ENCODE data around the gene ANTXR2. TPM values are rescaled to one million over a fixed set of nuclear protein-coding genes. Genes with fewer than 3 reads are reported as not detected.

The ANTXR2 gene
- total RNA-seq, 2 experiments from 2014 or later = 15.3 to 16.7 TPM

DNA sequence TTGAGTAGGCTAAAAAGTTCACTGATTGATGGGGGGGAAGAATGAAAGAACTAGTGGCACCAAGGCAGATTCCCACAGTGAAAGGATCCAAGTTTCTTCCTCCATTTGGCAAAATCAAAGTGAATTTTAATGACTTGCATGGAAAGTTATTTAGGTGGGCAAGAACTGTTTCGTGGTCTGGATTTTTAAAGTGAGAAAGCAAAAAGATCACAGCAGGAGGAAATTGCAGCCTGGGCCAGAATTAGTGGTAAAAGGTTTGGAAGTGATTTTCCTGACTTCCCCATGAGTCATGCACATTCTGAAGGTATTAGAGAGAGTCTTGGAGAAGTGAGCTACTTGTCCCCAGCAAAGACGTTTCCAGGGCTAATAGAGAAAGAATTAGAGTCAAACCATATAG is 207.8 kb downstream of the ANTXR2 start:
- H3K4me3 Mint-ChIP-seq = no peak overlapping the region
- Histone ChIP-seq H3K4me1 (ENCODE audit: insufficient read depth, low read length) (no peaks in the 10 kb centered on the region), H3K4me3 (ENCODE audit: low read length) (no peak overlapping the region), H3K27me3 (ENCODE audit: control insufficient read depth in 1 of 2, insufficient read depth in 2 of 2, low read length in 2 of 2) (peaks cover 0 to 4% of the 10 kb centered on the region in 2 experiments), H3K27ac (ENCODE audit: low read depth in 1 of 2, low read length in 2 of 2) (no peak overlapping the region), H3K36me3 (ENCODE audit: insufficient read depth, low read length) (no peaks in the 10 kb centered on the region), H3K9me3 (ENCODE audit: control insufficient read depth in 1 of 2, insufficient read depth in 1 of 2, low read length in 2 of 2) (no peaks in the 10 kb centered on the region)
- intact Hi-C loops (cut with DNase I, micrococcal nuclease) = no loop called here
- DNase-seq = no peak
- ChIA-PET POLR2A (no interaction called here), CTCF (interaction anchor here (1.1 kb wide), 1 partner anchor 9 kb away, joined by 4 read pairs; no protein-coding TSS in a partner anchor)
- H3K4me1 Mint-ChIP-seq (ENCODE audit: low read depth) = no peaks in the 10 kb centered on the region
- H3K27ac Mint-ChIP-seq = no peak overlapping the region
- no peaks in the 10 kb centered on the region for H3K36me3 Mint-ChIP-seq (ENCODE audit: low read depth)
- TF ChIP-seq, protein P1, sequence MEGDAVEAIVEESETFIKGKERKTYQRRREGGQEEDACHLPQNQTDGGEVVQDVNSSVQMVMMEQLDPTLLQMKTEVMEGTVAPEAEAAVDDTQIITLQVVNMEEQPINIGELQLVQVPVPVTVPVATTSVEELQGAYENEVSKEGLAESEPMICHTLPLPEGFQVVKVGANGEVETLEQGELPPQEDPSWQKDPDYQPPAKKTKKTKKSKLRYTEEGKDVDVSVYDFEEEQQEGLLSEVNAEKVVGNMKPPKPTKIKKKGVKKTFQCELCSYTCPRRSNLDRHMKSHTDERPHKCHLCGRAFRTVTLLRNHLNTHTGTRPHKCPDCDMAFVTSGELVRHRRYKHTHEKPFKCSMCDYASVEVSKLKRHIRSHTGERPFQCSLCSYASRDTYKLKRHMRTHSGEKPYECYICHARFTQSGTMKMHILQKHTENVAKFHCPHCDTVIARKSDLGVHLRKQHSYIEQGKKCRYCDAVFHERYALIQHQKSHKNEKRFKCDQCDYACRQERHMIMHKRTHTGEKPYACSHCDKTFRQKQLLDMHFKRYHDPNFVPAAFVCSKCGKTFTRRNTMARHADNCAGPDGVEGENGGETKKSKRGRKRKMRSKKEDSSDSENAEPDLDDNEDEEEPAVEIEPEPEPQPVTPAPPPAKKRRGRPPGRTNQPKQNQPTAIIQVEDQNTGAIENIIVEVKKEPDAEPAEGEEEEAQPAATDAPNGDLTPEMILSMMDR (IDR thresholded peaks at IDR 0.05) = no peak
- peaks cover 4% of the 10 kb centered on the region for H3K27me3 Mint-ChIP-seq
- ATAC-seq (ENCODE audit: poor library complexity) = no peak
- no peaks in the 10 kb centered on the region for H3K9me3 Mint-ChIP-seq

DNA sequence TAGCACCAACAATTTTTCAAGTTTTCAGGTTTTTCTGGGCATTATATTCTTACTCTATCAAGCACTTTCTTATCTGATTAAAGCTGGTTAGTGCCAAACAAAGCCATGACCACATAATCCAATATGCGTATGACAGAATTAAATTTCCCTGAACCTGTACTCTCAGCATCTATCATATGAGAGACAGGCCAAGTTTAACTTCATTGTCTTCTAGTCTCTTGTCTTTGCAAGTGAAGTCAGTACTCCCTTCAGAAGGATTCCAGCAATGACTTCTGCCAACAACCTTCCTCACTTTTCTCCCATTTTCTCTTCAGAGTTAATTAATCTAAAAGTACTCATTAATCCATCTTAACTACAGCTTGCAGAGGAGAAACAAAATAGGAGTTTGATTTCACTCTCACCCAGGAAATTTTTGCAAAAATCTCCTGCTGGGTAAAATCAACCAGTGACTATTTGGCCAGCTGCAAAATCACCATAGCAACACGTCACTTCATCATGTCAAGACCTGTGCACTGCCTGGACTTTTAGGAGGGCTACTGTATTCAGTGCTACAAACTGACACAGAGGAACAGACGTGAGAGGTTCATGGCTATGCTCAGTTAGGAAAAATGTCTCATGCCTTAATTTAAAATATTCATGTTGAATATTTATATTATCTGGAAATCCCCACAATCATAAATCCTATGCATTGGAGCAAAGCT is 208.4 kb downstream of the ANTXR2 start:
- Mint-ChIP-seq H3K4me1 (ENCODE audit: low read depth) (no peaks in the 10 kb centered on the region), H3K27ac (no peak overlapping the region), H3K36me3 (ENCODE audit: low read depth) (no peaks in the 10 kb centered on the region), H3K9me3 (no peaks in the 10 kb centered on the region), H3K4me3 (no peak overlapping the region), H3K27me3 (peaks cover 3% of the 10 kb centered on the region)
- Histone ChIP-seq H3K27ac (ENCODE audit: low read depth in 1 of 2, low read length in 2 of 2) (no peak overlapping the region), H3K4me1 (ENCODE audit: insufficient read depth, low read length) (no peaks in the 10 kb centered on the region), H3K36me3 (ENCODE audit: insufficient read depth, low read length) (no peaks in the 10 kb centered on the region), H3K9me3 (ENCODE audit: control insufficient read depth in 1 of 2, insufficient read depth in 1 of 2, low read length in 2 of 2) (no peaks in the 10 kb centered on the region), H3K27me3 (ENCODE audit: control insufficient read depth in 1 of 2, insufficient read depth in 2 of 2, low read length in 2 of 2) (peaks cover 0 to 4% of the 10 kb centered on the region in 2 experiments), H3K4me3 (ENCODE audit: low read length) (no peak overlapping the region)
- CTCF ChIA-PET = no interaction called here
- ATAC-seq (ENCODE audit: poor library complexity) (no peak), DNase-seq (no peak)
- intact Hi-C loops (cut with DNase I, micrococcal nuclease) = no loop called here
- POLR2A ChIA-PET = no interaction called here
- TF ChIP-seq, protein P1 (IDR thresholded peaks at IDR 0.05) = no peak

DNA sequence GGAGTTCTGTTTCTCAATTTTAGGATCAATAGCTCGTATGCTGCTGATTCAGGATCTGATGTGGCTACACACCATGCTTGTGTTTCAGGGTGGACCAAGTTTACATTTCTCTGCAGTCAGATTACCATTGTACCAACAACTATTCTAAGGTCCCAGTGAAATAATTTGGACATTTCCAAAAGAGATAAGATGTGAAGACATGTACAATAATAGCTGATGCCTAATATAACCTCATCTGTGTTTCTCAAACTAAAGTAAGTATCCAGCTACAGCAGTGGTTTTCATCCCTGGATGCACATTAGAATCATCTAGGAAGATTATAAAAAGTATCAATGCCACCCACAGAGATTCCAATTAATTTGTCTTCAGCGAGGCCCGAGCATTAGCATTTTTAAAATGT is 209.7 kb downstream of the ANTXR2 start:
- H3K27ac Mint-ChIP-seq = no peak overlapping the region
- TF ChIP-seq, protein P1 (IDR thresholded peaks at IDR 0.05) = no peak
- ChIA-PET CTCF (interaction anchor here (1.2 kb wide), 1 partner anchor 13 kb away, joined by 3 read pairs; no protein-coding TSS in a partner anchor), POLR2A (no interaction called here)
- Histone ChIP-seq H3K9me3 (ENCODE audit: control insufficient read depth in 1 of 2, insufficient read depth in 1 of 2, low read length in 2 of 2) (no peaks in the 10 kb centered on the region), H3K27ac (ENCODE audit: low read depth in 1 of 2, low read length in 2 of 2) (no peak overlapping the region), H3K4me1 (ENCODE audit: insufficient read depth, low read length) (no peaks in the 10 kb centered on the region), H3K27me3 (ENCODE audit: control insufficient read depth in 1 of 2, insufficient read depth in 2 of 2, low read length in 2 of 2) (peaks cover 0 to 4% of the 10 kb centered on the region in 2 experiments), H3K36me3 (ENCODE audit: insufficient read depth, low read length) (no peaks in the 10 kb centered on the region), H3K4me3 (ENCODE audit: low read length) (no peak overlapping the region)
- H3K4me3 Mint-ChIP-seq = no peak overlapping the region
- H3K36me3 Mint-ChIP-seq (ENCODE audit: low read depth) = no peaks in the 10 kb centered on the region
- no peaks in the 10 kb centered on the region for H3K27me3 Mint-ChIP-seq
- ATAC-seq (ENCODE audit: poor library complexity) = no peak
- intact Hi-C loops (cut with DNase I, micrococcal nuclease) = no loop called here
- H3K9me3 Mint-ChIP-seq = no peaks in the 10 kb centered on the region
- no peaks in the 10 kb centered on the region for H3K4me1 Mint-ChIP-seq (ENCODE audit: low read depth)
- no peak for DNase-seq

All from CD4-positive, alpha-beta T cell (primary cell).